HG03521 (cell line): ENCODE results near the gene CARD9.

Experiments
- ATAC-seq: cut with Tn5 transposase; IDR thresholded peaks from one replicate; pipeline ENCODE4 v1.9.1; 2021; ENCODE audit warnings: mild to moderate bottlenecking, moderate library complexity; ENCODE audit not compliant: unreplicated experiment

CARD9 gene

GRCh38 chr9:136337416-136338395 is 35.8 kb downstream of the CARD9 start:
- no peak for ATAC-seq

GRCh38 chr9:136336881-136337280 is 36.6 kb downstream of the CARD9 start:
- no peak for ATAC-seq

DNA sequence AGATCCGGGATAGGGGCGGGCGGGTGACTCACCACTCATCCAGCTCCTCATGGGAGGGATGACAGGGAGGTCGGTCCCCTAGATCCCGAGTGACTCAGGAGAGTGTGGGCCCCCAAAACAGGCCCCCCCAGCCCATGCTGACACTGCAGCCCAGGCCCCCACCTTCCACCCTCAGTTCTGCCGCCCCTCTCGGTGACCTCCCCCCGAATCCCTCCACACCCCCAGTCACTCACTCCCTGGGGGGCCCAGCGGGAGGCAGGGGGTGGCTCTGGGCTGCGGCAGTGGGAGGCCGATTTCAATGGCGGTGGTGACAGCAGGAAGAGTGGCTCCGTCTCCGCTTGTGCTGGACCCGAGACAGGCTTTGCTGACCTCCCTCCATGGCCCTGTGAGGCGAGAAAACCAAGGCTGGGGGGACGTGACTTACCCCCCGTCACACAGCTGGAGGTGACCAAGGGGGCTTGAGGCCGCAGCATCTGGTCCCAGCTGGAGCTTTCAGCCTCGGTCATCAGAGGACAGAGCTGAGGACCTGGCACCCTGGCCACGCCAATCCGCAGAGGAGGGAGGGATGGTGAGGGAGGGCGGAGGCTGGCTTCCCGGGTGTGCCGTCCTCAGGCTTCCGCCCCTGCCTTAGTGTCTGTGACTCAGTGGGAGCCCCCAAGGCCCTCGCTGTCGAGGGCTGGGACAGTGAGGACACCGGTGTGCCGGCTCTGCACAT is 37.2 kb downstream of the CARD9 start:
- ATAC-seq = no peak

GRCh38 chr9:136335296-136336155 is 37.9 kb downstream of the CARD9 start:
- ATAC-seq = no peak

- no peak for ATAC-seq
These were observed 38.9 kb downstream of the CARD9 start for GRCh38 chr9:136334541-136334940.

DNA sequence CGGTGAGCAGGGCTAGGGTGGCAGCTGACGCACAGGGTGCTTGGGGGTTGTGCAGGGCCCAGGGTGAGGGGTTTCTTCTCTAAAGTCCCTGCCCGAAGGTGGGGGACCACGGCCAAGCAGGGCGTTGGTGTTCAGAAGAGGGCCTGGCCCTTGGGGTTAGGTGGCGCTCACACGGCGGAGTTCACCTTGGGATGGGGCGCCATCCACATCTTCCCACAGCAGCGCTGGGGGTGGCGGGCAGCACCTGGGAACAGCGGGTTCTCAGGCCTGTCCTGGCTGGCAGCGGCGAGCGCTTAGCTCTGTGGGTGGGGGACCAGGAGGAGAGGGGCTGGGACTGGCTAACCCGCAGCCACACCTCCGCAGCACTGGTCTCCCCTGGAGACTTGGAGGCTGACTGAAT is 40.0 kb downstream of the CARD9 start:
- no peak for ATAC-seq

DNA sequence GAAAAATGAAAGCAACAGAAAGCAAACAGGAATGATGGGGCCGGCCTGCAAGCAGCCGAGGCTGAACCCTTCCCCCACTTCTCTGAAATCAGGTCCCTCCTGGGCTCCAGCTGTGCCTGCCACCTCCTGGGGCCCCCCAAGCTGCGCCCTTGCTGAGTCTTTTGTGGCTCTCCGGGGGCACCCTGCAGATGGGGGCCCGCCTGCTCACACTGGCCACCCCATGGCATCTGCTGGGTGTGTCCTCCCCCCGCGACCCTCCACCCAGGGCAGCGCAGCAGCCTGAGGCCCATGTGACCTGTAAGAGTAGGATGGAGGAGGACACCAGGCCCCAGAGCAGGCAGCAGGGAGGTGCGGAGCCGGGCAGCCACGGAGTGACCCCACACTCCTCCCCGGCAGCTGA is 40.4 kb downstream of the CARD9 start:
- ATAC-seq = no peak

- no peak for ATAC-seq
These were observed 40.9 kb downstream of the CARD9 start for GRCh38 chr9:136332482-136332983.

- ATAC-seq = no peak
These were observed 41.6 kb downstream of the CARD9 start for GRCh38 chr9:136331556-136332481.

GRCh38 chr9:136331030-136331429 is 42.4 kb downstream of the CARD9 start:
- no peak for ATAC-seq

- ATAC-seq = no peak
These were observed 43.0 kb downstream of the CARD9 start for GRCh38 chr9:136330406-136330990.

DNA sequence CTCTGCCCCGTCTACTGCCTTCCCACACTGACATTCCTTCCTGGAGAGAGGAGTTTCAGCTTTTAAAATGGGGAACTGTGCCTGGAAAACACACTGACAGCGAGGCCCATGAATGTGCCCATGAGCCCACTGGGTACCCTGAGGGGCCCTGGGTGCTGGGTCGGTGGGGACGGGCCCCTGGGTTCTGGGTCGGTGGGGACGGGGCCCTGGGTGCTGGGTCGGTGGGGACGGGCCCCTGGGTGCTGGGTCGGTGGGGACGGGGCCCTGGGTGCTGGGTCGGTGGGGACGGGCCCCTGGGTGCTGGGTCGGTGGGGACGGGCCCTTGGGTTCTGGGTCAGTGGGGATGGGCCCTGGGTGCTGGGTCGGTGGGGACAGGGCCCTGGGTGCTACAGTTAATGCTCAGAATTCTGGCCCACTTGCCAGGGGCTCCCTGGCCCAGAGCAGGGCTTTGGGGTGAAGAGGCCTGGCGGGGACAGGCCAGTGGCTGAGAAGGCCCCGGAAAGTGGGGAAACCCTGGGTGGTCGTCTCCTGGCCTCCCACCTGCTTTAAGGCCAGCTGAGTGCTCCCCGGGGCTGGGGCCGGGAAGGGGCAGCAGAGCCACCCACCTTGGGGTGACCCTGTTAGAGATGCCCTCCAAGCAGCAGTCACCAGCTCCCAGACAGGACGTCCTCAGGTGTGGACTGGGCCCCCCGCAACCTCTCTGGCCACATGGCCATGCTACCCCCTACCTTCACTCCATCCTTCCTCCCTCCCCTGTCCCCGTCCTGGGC is 43.6 kb downstream of the CARD9 start:
- no peak for ATAC-seq

DNA sequence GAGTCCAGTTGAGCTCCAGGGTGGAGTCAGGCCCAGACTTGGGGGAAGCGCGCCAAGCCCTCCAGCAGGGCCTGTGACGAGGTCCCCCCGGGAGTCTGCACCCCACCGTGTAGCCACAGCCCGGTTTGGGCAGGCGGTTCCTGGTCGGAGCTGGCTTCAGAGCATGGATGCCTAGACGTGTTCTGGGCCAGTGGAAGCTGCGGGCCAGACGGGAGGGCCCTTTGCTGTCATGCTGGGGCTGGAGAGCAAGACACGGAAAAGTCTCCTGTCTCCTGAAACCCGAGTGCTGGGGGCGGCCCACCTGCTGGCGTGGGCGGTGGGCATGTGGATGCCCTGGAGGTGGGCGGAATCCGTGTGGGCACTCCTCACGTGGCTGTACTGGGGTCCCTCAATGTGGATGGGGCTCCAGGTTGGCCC is 44.2 kb downstream of the CARD9 start:
- no peak for ATAC-seq

GRCh38 chr9:136328622-136329041 is 44.8 kb downstream of the CARD9 start:
- ATAC-seq = no peak

GRCh38 chr9:136328011-136328621 is 45.4 kb downstream of the CARD9 start:
- ATAC-seq = no peak

- ATAC-seq = no peak
These were observed 46.0 kb downstream of the CARD9 start, which contains the start of gene GPSM1 for GRCh38 chr9:136327304-136327974. TSS of gene GPSM1 (plus strand) at chr9:136327539. CDS start at chr9:136327696, 157 bp downstream.

- no peak for ATAC-seq
These were observed 46.6 kb downstream of the CARD9 start for GRCh38 chr9:136326761-136327303.
